Activated T-cell treated with anti-CD3 and anti-CD28 coated beads, Interleukin-2, amount 50 U/mL, for 4 hours (primary cell): ENCODE measurements around the gene TMEM37. TPM values are rescaled to one million over a fixed set of nuclear protein-coding genes. Genes with fewer than 3 reads are reported as not detected.

Source experiments
- ATAC-seq, 2 donors: fragments of 200-7000 bp; cut with Tn5 transposase; one replicate each; pipeline ENCODE4 v1.10.0; 2021
- DNase-seq: peaks from one replicate; pipeline ENCODE4 v3.0.0-alpha.2; 2020
- H3K27me3 Mint-ChIP-seq: one replicate; pipeline ENCODE4 v1.8.0; 2021; ENCODE audit warnings: low read depth, mixed read lengths
- H3K36me3 Mint-ChIP-seq: one replicate; pipeline ENCODE4 v1.8.0; 2022; ENCODE audit warnings: mixed read lengths; ENCODE audit not compliant: insufficient read depth
- H3K4me1 Mint-ChIP-seq: one replicate; pipeline ENCODE4 v1.8.0; 2021; ENCODE audit warnings: low read depth, mixed read lengths
- H3K4me3 Mint-ChIP-seq: one replicate; pipeline ENCODE4 v1.8.0; 2021; ENCODE audit warnings: mild to moderate bottlenecking, moderate library complexity, mixed read lengths
- H3K9me3 Mint-ChIP-seq: one replicate; pipeline ENCODE4 v1.8.0; 2021; ENCODE audit warnings: mixed read lengths
- total RNA-seq, 3 donors: library from RNA; stranded (reverse); gene quantifications; one replicate each; pipeline ENCODE4 v1.2.1, GENCODE V29; 2021

Gene TMEM37
- total RNA-seq, 3 donors from 2014 or later: 0.11 to 0.27 TPM; not detected in 1

- ATAC-seq (peak in 1 of 2 donors; percentile 38), DNase-seq (no peak)
- Mint-ChIP-seq H3K27me3 (peaks cover 8% of the 10 kb centered on the region), H3K9me3 (no peaks in the 10 kb centered on the region), H3K36me3 (no peaks in the 10 kb centered on the region), H3K4me3 (no peak overlapping the region), H3K4me1 (no peaks in the 10 kb centered on the region)
Measured at GRCh38 chr2:119407430-119408220, 24.0 kb upstream of the TMEM37 start.

- Mint-ChIP-seq H3K9me3 (no peaks in the 10 kb centered on the region), H3K36me3 (no peaks in the 10 kb centered on the region), H3K27me3 (peaks cover 8% of the 10 kb centered on the region), H3K4me3 (no peak overlapping the region), H3K4me1 (no peaks in the 10 kb centered on the region)
- no peak for DNase-seq
- ATAC-seq: no peak
Measured at GRCh38 chr2:119408221-119408619, 23.4 kb upstream of the TMEM37 start.

GRCh38 chr2:119409506-119409905 lies 22.1 kb upstream of the TMEM37 start:
- Mint-ChIP-seq H3K36me3 (no peaks in the 10 kb centered on the region), H3K27me3 (peaks cover 8% of the 10 kb centered on the region), H3K9me3 (no peaks in the 10 kb centered on the region), H3K4me1 (no peaks in the 10 kb centered on the region), H3K4me3 (no peak overlapping the region)
- ATAC-seq: no peak
- no peak for DNase-seq

GRCh38 chr2:119414894-119415293 lies 16.8 kb upstream of the TMEM37 start:
- Mint-ChIP-seq H3K4me3 (no peak overlapping the region), H3K36me3 (no peaks in the 10 kb centered on the region), H3K27me3 (peaks cover 7% of the 10 kb centered on the region), H3K4me1 (no peaks in the 10 kb centered on the region), H3K9me3 (no peaks in the 10 kb centered on the region)
- ATAC-seq (no peak), DNase-seq (no peak)

- no peaks in the 10 kb centered on the region for H3K36me3 Mint-ChIP-seq
- H3K4me3 Mint-ChIP-seq: no peak overlapping the region
- ATAC-seq (no peak), DNase-seq (no peak)
- peaks cover 7% of the 10 kb centered on the region for H3K27me3 Mint-ChIP-seq
- no peaks in the 10 kb centered on the region for H3K9me3 Mint-ChIP-seq
- no peaks in the 10 kb centered on the region for H3K4me1 Mint-ChIP-seq
Measured at GRCh38 chr2:119415630-119416029, 16.0 kb upstream of the TMEM37 start.

- H3K4me3 Mint-ChIP-seq: no peak overlapping the region
- H3K27me3 Mint-ChIP-seq: peaks cover 7% of the 10 kb centered on the region
- no peak for DNase-seq
- H3K9me3 Mint-ChIP-seq: no peaks in the 10 kb centered on the region
- no peaks in the 10 kb centered on the region for H3K36me3 Mint-ChIP-seq
- H3K4me1 Mint-ChIP-seq: no peaks in the 10 kb centered on the region
- ATAC-seq: no peak
Measured at GRCh38 chr2:119416299-119416923, 15.2 kb upstream of the TMEM37 start.

- H3K27me3 Mint-ChIP-seq: peaks cover 7% of the 10 kb centered on the region
- no peak for ATAC-seq
- DNase-seq: no peak
- H3K4me1 Mint-ChIP-seq: no peaks in the 10 kb centered on the region
- H3K36me3 Mint-ChIP-seq: no peaks in the 10 kb centered on the region
- no peak overlapping the region for H3K4me3 Mint-ChIP-seq
- no peaks in the 10 kb centered on the region for H3K9me3 Mint-ChIP-seq
Measured at GRCh38 chr2:119417908-119418307, 13.7 kb upstream of the TMEM37 start.

- no peaks in the 10 kb centered on the region for H3K4me1 Mint-ChIP-seq
- DNase-seq: no peak
- no peak overlapping the region for H3K4me3 Mint-ChIP-seq
- no peaks in the 10 kb centered on the region for H3K36me3 Mint-ChIP-seq
- peaks cover 5% of the 10 kb centered on the region for H3K27me3 Mint-ChIP-seq
- H3K9me3 Mint-ChIP-seq: no peaks in the 10 kb centered on the region
- ATAC-seq: no peak
Measured at GRCh38 chr2:119419065-119419464, 12.6 kb upstream of the TMEM37 start.

- ATAC-seq: no peak
Measured at GRCh38 chr2:119419803-119420508, 11.7 kb upstream of the TMEM37 start.

GRCh38 chr2:119421304-119421703 lies 10.3 kb upstream of the TMEM37 start:
- ATAC-seq (no peak), DNase-seq (no peak)
- Mint-ChIP-seq H3K9me3 (no peaks in the 10 kb centered on the region), H3K27me3 (peaks cover 21% of the 10 kb centered on the region), H3K4me1 (no peaks in the 10 kb centered on the region), H3K4me3 (no peak overlapping the region), H3K36me3 (no peaks in the 10 kb centered on the region)

More at GRCh38 chr2:119419803-119420508, 11.7 kb upstream of the TMEM37 start:
- Mint-ChIP-seq H3K9me3 (no peaks in the 10 kb centered on the region), H3K4me1 (no peaks in the 10 kb centered on the region), H3K27me3 (peaks cover 10% of the 10 kb centered on the region), H3K4me3 (no peak overlapping the region), H3K36me3 (no peaks in the 10 kb centered on the region)
- DNase-seq: no peak

- Mint-ChIP-seq H3K4me3 (no peak overlapping the region), H3K36me3 (no peaks in the 10 kb centered on the region), H3K9me3 (no peaks in the 10 kb centered on the region), H3K27me3 (peaks cover 25% of the 10 kb centered on the region), H3K4me1 (no peaks in the 10 kb centered on the region)
- ATAC-seq (no peak), DNase-seq (no peak)
Measured at GRCh38 chr2:119421741-119422140, 9.9 kb upstream of the TMEM37 start.

GRCh38 chr2:119422360-119423107 lies 9.1 kb upstream of the TMEM37 start:
- Mint-ChIP-seq H3K9me3 (no peaks in the 10 kb centered on the region), H3K36me3 (no peaks in the 10 kb centered on the region), H3K4me1 (no peaks in the 10 kb centered on the region), H3K4me3 (no peak overlapping the region), H3K27me3 (peaks cover 31% of the 10 kb centered on the region)
- DNase-seq (no peak), ATAC-seq (no peak)

GRCh38 chr2:119423108-119423444 lies 8.6 kb upstream of the TMEM37 start:
- no peaks in the 10 kb centered on the region for H3K36me3 Mint-ChIP-seq
- no peak for ATAC-seq
- H3K9me3 Mint-ChIP-seq: no peaks in the 10 kb centered on the region
- H3K27me3 Mint-ChIP-seq: peaks cover 37% of the 10 kb centered on the region
- H3K4me3 Mint-ChIP-seq: no peak overlapping the region
- no peaks in the 10 kb centered on the region for H3K4me1 Mint-ChIP-seq
- DNase-seq: no peak

- Mint-ChIP-seq H3K36me3 (no peaks in the 10 kb centered on the region), H3K27me3 (peaks cover 43% of the 10 kb centered on the region), H3K4me3 (no peak overlapping the region), H3K9me3 (no peaks in the 10 kb centered on the region), H3K4me1 (no peaks in the 10 kb centered on the region)
- ATAC-seq (no peak), DNase-seq (no peak)
Measured at GRCh38 chr2:119423811-119424210, 7.8 kb upstream of the TMEM37 start.
